ENCODE data around the gene TNFRSF19. TPM values are rescaled to one million over a fixed set of nuclear protein-coding genes. Genes with fewer than 3 reads are reported as not detected.

The TNFRSF19 gene
- total RNA-seq, 4 donors from 2014 or later, result 5.2 to 9.5 (median 7.2) TPM

DNA sequence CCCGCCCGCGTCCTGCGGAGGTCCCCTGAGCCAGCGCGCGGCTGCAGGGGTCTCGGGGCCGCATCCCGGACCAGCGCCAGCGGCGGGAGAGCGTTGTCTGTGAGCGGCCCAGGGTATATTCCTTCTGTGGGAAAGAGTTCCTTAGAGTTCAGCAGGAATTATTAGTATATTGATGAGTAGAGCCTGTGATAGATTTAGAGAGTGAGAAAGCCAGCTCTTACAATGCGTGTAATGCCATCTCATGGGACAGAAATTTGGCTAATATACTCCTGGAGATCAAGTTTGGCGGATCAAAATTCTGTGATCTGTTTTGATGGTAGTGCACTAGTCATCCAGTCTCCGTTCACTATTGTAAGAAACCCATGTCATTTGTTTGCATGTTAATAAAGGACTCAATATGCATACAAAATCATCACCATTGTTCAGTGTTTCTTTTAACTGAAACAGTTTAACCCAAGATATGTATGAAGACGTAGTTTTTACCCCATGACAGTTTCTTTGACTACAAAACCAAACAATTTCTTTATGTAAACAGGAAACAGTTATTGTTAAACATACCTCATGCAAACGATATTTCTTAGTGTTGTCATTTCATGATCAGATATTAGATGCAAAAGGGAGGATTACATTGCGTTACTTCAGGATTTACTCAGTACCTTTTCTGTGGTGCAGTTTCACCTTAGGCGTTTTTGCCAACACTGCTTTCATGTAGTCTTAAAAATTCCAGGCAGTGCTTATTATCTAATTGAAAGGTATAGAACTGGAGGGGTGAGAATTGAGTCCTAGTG lies 9.9 kb downstream of the TNFRSF19 start:
- H3K36me3 ChIP-seq, result no peaks in the 10 kb centered on the region
- 10% methylated on average over 8 to 9 of the region's 22 CpGs for WGBS, 2 donors
- DNase-seq, result no peak
- intact Hi-C loops (cut with DNase I), result no loop called here
- H3K4me1 ChIP-seq, result peaks cover 0 to 51% (median 4%) of the 10 kb centered on the region in 3 donors
- peak overlapping the region; percentile 91 to 98 (median 96) for H3K27ac ChIP-seq
- peaks cover 0 to 6% (median 0%) of the 10 kb centered on the region in 4 donors for H3K27me3 ChIP-seq
- TF ChIP-seq, protein P1, sequence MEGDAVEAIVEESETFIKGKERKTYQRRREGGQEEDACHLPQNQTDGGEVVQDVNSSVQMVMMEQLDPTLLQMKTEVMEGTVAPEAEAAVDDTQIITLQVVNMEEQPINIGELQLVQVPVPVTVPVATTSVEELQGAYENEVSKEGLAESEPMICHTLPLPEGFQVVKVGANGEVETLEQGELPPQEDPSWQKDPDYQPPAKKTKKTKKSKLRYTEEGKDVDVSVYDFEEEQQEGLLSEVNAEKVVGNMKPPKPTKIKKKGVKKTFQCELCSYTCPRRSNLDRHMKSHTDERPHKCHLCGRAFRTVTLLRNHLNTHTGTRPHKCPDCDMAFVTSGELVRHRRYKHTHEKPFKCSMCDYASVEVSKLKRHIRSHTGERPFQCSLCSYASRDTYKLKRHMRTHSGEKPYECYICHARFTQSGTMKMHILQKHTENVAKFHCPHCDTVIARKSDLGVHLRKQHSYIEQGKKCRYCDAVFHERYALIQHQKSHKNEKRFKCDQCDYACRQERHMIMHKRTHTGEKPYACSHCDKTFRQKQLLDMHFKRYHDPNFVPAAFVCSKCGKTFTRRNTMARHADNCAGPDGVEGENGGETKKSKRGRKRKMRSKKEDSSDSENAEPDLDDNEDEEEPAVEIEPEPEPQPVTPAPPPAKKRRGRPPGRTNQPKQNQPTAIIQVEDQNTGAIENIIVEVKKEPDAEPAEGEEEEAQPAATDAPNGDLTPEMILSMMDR (IDR thresholded peaks at IDR 0.05), result no peak
- no peak for TF ChIP-seq POLR2A (IDR thresholded peaks at IDR 0.05)
- no peaks in the 10 kb centered on the region for H3K9me3 ChIP-seq
- peak overlapping the region; percentile 67 to 86 (median 72) for H3K4me3 ChIP-seq

DNA sequence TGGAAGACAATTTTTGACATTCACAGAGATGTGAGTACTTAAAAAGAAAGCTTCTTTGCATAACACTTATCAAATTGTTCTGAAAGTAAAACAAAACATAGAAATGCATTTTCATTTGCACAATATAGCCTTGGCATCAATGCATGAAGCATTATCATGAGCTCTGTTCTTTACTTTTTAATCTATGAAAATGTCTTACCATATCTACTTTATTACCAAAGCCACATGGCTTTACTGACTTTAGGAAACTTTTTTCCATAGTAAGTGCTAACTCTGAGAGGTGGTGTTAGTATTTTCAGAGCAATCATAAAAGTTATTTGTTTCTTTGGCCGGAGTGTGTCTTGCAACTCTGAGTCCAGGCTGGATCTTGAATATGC lies 10.5 kb downstream of the TNFRSF19 start:
- DNase-seq, result no peak
- WGBS, 2 donors, result 71 to 74% methylated on average over 1 of the region's 1 CpG
- TF ChIP-seq POLR2A (IDR thresholded peaks at IDR 0.05), result no peak
- TF ChIP-seq, protein P1 (IDR thresholded peaks at IDR 0.05), result no peak
- Histone ChIP-seq H3K27me3 (peaks cover 0 to 6% (median 0%) of the 10 kb centered on the region in 4 donors), H3K4me1 (peaks cover 0 to 51% (median 4%) of the 10 kb centered on the region in 3 donors), H3K36me3 (no peaks in the 10 kb centered on the region), H3K4me3 (peak overlapping the region; percentile 67 to 86 (median 72)), H3K27ac (peak overlapping the region in 2 of 4 donors; percentile 97 to 98), H3K9me3 (no peaks in the 10 kb centered on the region)
- intact Hi-C loops (cut with DNase I), result no loop called here

DNA sequence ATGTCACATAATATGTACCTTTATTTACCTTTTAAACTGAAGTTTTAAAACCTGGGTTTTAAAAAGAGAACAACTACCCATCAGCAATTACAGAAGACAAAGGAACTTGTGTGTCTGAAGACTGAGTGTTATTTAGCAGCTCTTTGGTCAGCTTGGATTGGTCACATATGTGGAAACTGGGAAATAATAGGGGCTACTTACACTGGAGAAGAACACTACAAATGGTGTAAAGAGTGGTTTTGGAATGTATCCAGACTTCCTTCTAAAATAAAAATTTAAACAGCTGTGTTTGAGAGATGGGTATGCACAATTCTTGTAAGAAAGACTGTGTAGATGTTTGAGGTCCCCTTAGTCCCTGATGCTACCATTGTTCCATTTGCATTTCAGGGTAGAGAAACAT lies 13.3 kb downstream of the TNFRSF19 start:
- Histone ChIP-seq H3K27ac (no peak overlapping the region), H3K36me3 (no peaks in the 10 kb centered on the region), H3K27me3 (peaks cover 0 to 6% (median 0%) of the 10 kb centered on the region in 4 donors), H3K4me3 (no peak overlapping the region), H3K4me1 (peaks cover 0 to 27% (median 0%) of the 10 kb centered on the region in 3 donors), H3K9me3 (no peaks in the 10 kb centered on the region)
- intact Hi-C loops (cut with DNase I), result no loop called here
- DNase-seq, result no peak
- TF ChIP-seq, protein P1 (IDR thresholded peaks at IDR 0.05), result no peak
- TF ChIP-seq POLR2A (IDR thresholded peaks at IDR 0.05), result no peak

DNA sequence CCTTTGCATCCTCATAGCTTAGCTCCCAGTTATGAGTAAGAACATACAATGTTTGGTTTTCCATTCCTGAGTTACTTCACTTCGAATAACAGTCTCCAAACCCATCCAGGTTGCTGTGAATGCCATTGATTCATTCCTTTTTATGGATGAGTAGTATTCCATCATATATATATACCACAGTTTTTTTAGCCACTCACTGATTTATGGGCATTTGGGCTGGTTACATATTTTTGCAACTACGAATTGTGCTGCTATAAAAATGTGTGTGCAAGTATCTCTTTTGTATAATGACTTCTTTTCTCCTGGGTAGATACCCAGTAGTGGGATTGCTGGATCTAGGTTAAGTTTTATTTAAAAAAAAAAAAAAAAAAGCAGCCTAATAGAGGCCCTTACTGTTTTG lies 14.1 kb downstream of the TNFRSF19 start:
- no peak for DNase-seq
- Histone ChIP-seq H3K4me1 (peaks cover 0 to 25% (median 0%) of the 10 kb centered on the region in 3 donors), H3K9me3 (no peaks in the 10 kb centered on the region), H3K27me3 (peaks cover 0 to 6% (median 0%) of the 10 kb centered on the region in 4 donors), H3K36me3 (no peaks in the 10 kb centered on the region), H3K4me3 (no peak overlapping the region), H3K27ac (no peak overlapping the region)
- no peak for TF ChIP-seq POLR2A (IDR thresholded peaks at IDR 0.05)
- TF ChIP-seq, protein P1 (IDR thresholded peaks at IDR 0.05), result no peak
- 49 to 68% methylated on average over 2 of the region's 2 CpGs for WGBS, 2 donors
- intact Hi-C loops (cut with DNase I), result no loop called here

DNA sequence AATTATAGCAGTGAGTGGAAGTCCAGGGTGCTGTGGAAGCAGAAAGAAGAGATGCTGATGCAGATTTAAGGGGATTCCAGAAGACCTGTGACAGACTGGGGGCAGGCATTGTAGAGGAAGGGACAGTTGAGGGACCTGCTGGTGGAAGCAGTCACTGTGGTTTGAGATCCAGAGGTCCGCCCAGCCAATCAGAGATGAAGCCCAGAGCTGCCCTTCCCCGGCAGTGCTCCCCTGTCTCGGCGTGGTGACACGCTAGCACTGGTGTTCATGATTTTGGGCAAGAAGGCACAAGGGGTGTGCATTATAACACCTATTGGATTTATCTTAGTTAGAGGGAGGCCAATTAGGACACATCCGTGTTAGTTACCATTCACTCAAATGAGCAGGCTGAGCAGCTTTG lies 16.1 kb downstream of the TNFRSF19 start:
- no peaks in the 10 kb centered on the region for H3K27me3 ChIP-seq
- no peak for DNase-seq
- TF ChIP-seq, protein P1 (IDR thresholded peaks at IDR 0.05), result no peak
- TF ChIP-seq POLR2A (IDR thresholded peaks at IDR 0.05), result no peak
- WGBS, 2 donors, result 79 to 96% methylated on average over 6 of the region's 6 CpGs
- peak overlapping the region in 1 of 4 donors; percentile 14 for H3K27ac ChIP-seq
- H3K36me3 ChIP-seq, result no peaks in the 10 kb centered on the region
- no peak overlapping the region for H3K4me3 ChIP-seq
- H3K9me3 ChIP-seq, result no peaks in the 10 kb centered on the region
- intact Hi-C loops (cut with DNase I), result no loop called here
- peaks cover 0 to 5% (median 0%) of the 10 kb centered on the region in 3 donors for H3K4me1 ChIP-seq
